Upper lobe of left lung (tissue), 6 donors: Measurements from ENCODE around the gene ABLIM3. TPM values are rescaled to one million over a fixed set of nuclear protein-coding genes. Genes with fewer than 3 reads are reported as not detected.

ENCODE experiments used
- ATAC-seq, 2 donors: fragments of 200-7000 bp; cut with Tn5 transposase; one replicate each; pipeline ENCODE4 v1.9.1; 2022; ENCODE audit warnings: mild to moderate bottlenecking in 2 of 2, moderate library complexity in 2 of 2; ENCODE audit not compliant: low FRiP score in 2 of 2
- DNase-seq, 2 donors: peaks; one replicate each; pipeline ENCODE4 v3.0.0-alpha.2; 2019 to 2020
- H3K27ac ChIP-seq, 4 donors: fragments of 200-600 bp; sonication (generic); one replicate each; pipeline ENCODE4 v1.5.1; 2016 to 2019
- H3K27me3 ChIP-seq, 4 donors: fragments of 200-600 bp; sonication (generic); one replicate each; pipeline ENCODE4 v1.5.1; 2017 to 2019
- H3K36me3 ChIP-seq, 4 donors: fragments of 200-600 bp; sonication (generic); one replicate each; pipeline ENCODE4 v1.5.1; 2016 to 2019
- H3K4me1 ChIP-seq, 4 donors: fragments of 200-600 bp; sonication (generic); one replicate each; pipeline ENCODE4 v1.5.1; 2018 to 2019
- H3K4me3 ChIP-seq, 4 donors: fragments of 200-600 bp; sonication (generic); one replicate each; pipeline ENCODE4 v1.5.1; 2017 to 2019; ENCODE audit warnings: mild to moderate bottlenecking in 2 of 4, moderate library complexity in 1 of 4
- H3K9me3 ChIP-seq, 4 donors: fragments of 200-600 bp; sonication (generic); one replicate each; pipeline ENCODE4 v1.5.1; 2018 to 2019
- CTCF ChIP-seq, 6 experiments: fragments of 450-650 bp in 4 of 6; fragments of 200-600 bp in 2 of 6; sonication (generic) in 2 of 6; IDR thresholded peaks; one replicate each; pipeline ENCODE4 v1.5.1; 2016 to 2019; ENCODE audit warnings: antibody characterized with exemption in 6 of 6
- EP300 ChIP-seq, 4 donors: sonication (generic); formaldehyde crosslinking; IDR thresholded peaks; one replicate each; pipeline ENCODE4 v1.5.1; 2017; ENCODE audit warnings: antibody characterized with exemption in 4 of 4, control low read depth in 2 of 4
- POLR2A ChIP-seq, 4 donors: fragments of 450-650 bp; IDR thresholded peaks; one replicate each; pipeline ENCODE4 v1.5.1; 2016 to 2017; ENCODE audit warnings: antibody characterized with exemption in 4 of 4, mild to moderate bottlenecking in 2 of 4
- POLR2AphosphoS5 ChIP-seq, 2 donors: sonication (generic); formaldehyde crosslinking; IDR thresholded peaks; one replicate each; pipeline ENCODE4 v1.5.1; 2017; ENCODE audit warnings: antibody characterized with exemption in 2 of 2
- WGBS, 2 donors: methylation state at CpG; one replicate each; pipeline ENCODE4 v1.1.5; 2017 to 2018; 5-methylcytosine and 5-hydroxymethylcytosine counted together
- total RNA-seq, 6 donors: library from RNA; depleted of rRNA in 4 of 6; stranded (reverse); fragments of >200 nt in 4 of 6; gene quantifications; one replicate each; pipeline versions ENCODE4 v1.1.0 to v1.2.1, GENCODE V29; 2016 to 2021
- donor health status: DM: no; HTN: no; CAD: no; lungs with moderate emphysema.
- donor health status: DM: no; HTN: yes; CAD: no; lungs with severe emphysema.

ABLIM3 gene
- total RNA-seq, 6 donors from 2014 or later = 7.2 to 38.0 (median 21.0) TPM

GRCh38 chr5:149219584-149219983 lies 78.3 kb downstream of the ABLIM3 start:
- TF ChIP-seq CTCF (IDR thresholded peaks at IDR 0.05) = no peak
- TF ChIP-seq POLR2AphosphoS5 (IDR thresholded peaks at IDR 0.05) = no peak
- TF ChIP-seq POLR2A (IDR thresholded peaks at IDR 0.05) = no peak
- no peak for TF ChIP-seq EP300 (IDR thresholded peaks at IDR 0.05)
- 94% methylated on average over 1 of the region's 1 CpG for WGBS, 2 donors
- Histone ChIP-seq H3K4me3 (no peak overlapping the region), H3K27me3 (no peaks in the 10 kb centered on the region), H3K9me3 (no peaks in the 10 kb centered on the region), H3K36me3 (no peaks in the 10 kb centered on the region), H3K27ac (no peak overlapping the region), H3K4me1 (peaks cover 26 to 41% (median 32%) of the 10 kb centered on the region in 4 donors)
- no peak for ATAC-seq
- DNase-seq = no peak

GRCh38 chr5:149220750-149221149 lies 79.5 kb downstream of the ABLIM3 start:
- ATAC-seq (no peak), DNase-seq (no peak)
- no peaks in the 10 kb centered on the region for H3K27me3 ChIP-seq
- WGBS, 2 donors = 67 to 74% methylated on average over 2 of the region's 2 CpGs
- H3K27ac ChIP-seq = peak overlapping the region in 3 of 4 donors; percentile 27 to 56 (median 45)
- no peak for TF ChIP-seq EP300 (IDR thresholded peaks at IDR 0.05)
- TF ChIP-seq POLR2AphosphoS5 (IDR thresholded peaks at IDR 0.05) = no peak
- TF ChIP-seq POLR2A (IDR thresholded peaks at IDR 0.05) = no peak
- TF ChIP-seq CTCF (IDR thresholded peaks at IDR 0.05) = no peak
- H3K36me3 ChIP-seq = no peaks in the 10 kb centered on the region
- H3K9me3 ChIP-seq = no peaks in the 10 kb centered on the region
- no peak overlapping the region for H3K4me3 ChIP-seq
- peaks cover 22 to 41% (median 32%) of the 10 kb centered on the region in 4 donors for H3K4me1 ChIP-seq

GRCh38 chr5:149221326-149221725 lies 80.0 kb downstream of the ABLIM3 start:
- Histone ChIP-seq H3K9me3 (no peaks in the 10 kb centered on the region), H3K27me3 (no peaks in the 10 kb centered on the region), H3K4me1 (peaks cover 22 to 41% (median 32%) of the 10 kb centered on the region in 4 donors), H3K36me3 (no peaks in the 10 kb centered on the region), H3K4me3 (no peak overlapping the region), H3K27ac (peak overlapping the region in 3 of 4 donors; percentile 27 to 56 (median 45))
- 44 to 57% methylated on average over 1 of the region's 1 CpG for whole genome bisulfite sequencing, 2 donors
- DNase-seq = no peak
- ATAC-seq = no peak
- TF ChIP-seq POLR2A (IDR thresholded peaks at IDR 0.05) (no peak), EP300 (IDR thresholded peaks at IDR 0.05) (no peak)

- no peak for TF ChIP-seq POLR2A (IDR thresholded peaks at IDR 0.05)
- TF ChIP-seq EP300 (IDR thresholded peaks at IDR 0.05) = no peak
- no peak for TF ChIP-seq CTCF (IDR thresholded peaks at IDR 0.05)
- TF ChIP-seq POLR2AphosphoS5 (IDR thresholded peaks at IDR 0.05) = no peak
- peaks cover 22 to 41% (median 32%) of the 10 kb centered on the region in 4 donors for H3K4me1 ChIP-seq
- H3K36me3 ChIP-seq = no peaks in the 10 kb centered on the region
- DNase-seq (no peak), ATAC-seq (no peak)
- no peaks in the 10 kb centered on the region for H3K9me3 ChIP-seq
- H3K27me3 ChIP-seq = no peaks in the 10 kb centered on the region
- WGBS, 2 donors = 66 to 71% methylated on average over 4 of the region's 4 CpGs
- H3K4me3 ChIP-seq = no peak overlapping the region
- H3K27ac ChIP-seq = peak overlapping the region in 2 of 4 donors; percentile 27 to 45
Observed at GRCh38 chr5:149221731-149222342, 80.5 kb downstream of the ABLIM3 start.

GRCh38 chr5:149223081-149223848 lies 82.0 kb downstream of the ABLIM3 start:
- Histone ChIP-seq H3K27me3 (no peaks in the 10 kb centered on the region), H3K27ac (peak overlapping the region in 2 of 4 donors; percentile 8 to 60), H3K4me3 (no peak overlapping the region), H3K36me3 (no peaks in the 10 kb centered on the region), H3K4me1 (peaks cover 19 to 34% (median 26%) of the 10 kb centered on the region in 4 donors), H3K9me3 (no peaks in the 10 kb centered on the region)
- DNase-seq = no peak
- 76 to 82% methylated on average over 10 to 11 of the region's 11 CpGs for WGBS, 2 donors
- ATAC-seq = peak in 1 of 2 donors; percentile 44
- TF ChIP-seq POLR2A (IDR thresholded peaks at IDR 0.05) = no peak
- no peak for TF ChIP-seq EP300 (IDR thresholded peaks at IDR 0.05)
